CD1c-positive myeloid dendritic cell (primary cell): ENCODE measurements around the gene PPARG.

Source experiments
- DNase-seq: peaks from one replicate; pipeline ENCODE4 v3.0.0-alpha.2; 2016; ENCODE audit errors: extremely low spot score

PPARG gene

DNA sequence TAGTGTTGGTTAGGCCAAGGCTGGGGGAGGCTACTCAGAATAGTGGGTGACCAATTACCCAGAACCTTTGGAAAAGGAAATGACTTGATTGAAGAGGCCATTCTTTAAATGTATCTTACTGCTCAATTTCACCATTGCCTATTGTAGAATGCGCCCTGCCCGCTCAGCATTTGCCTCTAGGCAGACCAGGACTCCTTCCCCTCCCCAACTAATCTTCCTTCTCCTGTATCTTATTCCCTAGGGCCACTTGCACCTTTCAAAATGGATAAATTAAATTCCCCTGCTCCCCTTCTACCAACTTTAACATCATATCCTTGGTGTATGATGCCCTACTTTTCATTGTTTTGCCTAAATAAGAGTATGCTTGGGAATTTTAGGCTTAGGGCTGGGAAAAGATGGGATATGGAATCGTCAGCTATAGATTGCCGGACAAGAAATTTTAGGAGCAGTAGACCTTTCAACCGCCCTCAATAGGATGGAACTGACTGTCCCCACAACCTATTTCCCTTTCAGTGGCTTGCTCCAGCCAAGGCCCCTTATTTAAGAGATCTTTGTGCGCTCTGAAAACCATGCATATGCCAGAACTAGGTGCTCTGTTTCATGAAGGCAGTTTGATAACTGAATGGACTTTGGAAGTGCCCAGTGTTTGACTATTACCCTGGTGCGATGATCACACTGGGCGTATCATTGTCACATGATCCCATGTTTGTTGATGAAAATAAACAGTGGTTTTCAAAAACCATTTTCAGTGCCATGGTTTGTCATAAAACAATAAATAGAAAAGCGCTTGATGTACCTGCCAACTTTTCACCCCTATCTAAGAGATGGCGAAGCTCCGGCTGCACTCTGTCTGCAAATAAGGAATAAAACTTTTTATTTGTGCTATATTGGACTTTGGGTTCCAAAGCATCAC lies 121.1 kb downstream of the PPARG start:
- DNase-seq, result no peak

DNA sequence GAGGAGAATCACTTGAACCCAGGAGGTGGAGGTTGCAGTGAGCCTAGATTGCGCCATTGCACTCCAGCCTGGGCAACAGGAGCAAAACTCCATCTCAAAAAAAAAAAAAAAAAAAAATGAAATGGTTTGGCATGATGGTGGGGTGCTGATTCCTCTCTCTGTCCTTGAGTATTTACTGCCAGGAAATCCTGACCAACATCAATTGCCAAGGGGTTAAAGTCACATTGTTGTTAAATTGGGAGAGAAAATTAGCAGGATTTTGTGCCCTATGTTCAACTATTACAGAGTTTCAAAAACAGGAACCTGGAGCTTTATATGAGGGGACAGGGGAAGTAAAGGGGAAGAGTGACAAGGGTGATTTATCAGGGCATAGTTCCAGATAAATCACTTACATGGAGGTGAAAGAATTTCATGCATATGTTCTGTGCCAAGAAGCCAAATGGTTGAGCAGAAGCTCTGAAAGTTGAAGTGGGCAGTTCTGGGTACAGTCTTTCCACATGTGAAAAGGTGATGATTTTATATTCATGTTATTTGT lies 124.9 kb downstream of the PPARG start:
- DNase-seq, result peak; percentile 57

DNA sequence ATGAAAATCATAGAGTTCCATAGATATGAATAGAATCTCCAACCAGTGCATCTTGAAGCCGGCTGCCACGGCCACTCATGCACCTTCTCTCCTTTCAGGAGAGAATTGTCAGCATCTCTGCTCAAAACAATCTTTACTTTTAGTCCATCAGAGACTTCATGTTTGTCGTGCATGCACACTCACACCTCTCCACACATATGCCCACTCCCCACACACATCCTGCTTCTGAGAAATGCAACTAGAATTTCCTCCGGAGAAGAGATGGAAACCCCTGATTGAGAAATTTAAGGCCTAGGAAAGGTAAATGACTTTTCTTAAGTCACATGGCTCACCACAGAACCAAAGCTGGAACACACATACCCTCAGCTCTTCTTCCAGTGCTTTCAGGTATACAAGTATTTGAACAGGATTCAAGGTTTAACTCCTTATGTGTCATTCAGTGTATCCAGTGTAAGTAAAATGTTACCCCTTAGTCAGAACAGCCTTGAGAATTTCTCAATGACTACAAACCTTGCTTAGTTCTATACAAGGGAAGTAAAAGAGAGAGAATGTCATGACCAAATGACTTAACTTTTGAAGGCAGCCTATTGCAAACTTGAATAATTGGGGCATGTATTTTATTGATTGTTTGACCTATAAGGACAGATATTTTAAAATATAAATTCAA lies 126.3 kb downstream of the PPARG start:
- DNase-seq, result no peak

DNA sequence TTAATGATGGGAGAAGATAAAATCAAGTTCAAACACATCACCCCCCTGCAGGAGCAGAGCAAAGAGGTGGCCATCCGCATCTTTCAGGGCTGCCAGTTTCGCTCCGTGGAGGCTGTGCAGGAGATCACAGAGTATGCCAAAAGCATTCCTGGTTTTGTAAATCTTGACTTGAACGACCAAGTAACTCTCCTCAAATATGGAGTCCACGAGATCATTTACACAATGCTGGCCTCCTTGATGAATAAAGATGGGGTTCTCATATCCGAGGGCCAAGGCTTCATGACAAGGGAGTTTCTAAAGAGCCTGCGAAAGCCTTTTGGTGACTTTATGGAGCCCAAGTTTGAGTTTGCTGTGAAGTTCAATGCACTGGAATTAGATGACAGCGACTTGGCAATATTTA lies 127.9 kb downstream of the PPARG start:
- DNase-seq, result no peak

DNA sequence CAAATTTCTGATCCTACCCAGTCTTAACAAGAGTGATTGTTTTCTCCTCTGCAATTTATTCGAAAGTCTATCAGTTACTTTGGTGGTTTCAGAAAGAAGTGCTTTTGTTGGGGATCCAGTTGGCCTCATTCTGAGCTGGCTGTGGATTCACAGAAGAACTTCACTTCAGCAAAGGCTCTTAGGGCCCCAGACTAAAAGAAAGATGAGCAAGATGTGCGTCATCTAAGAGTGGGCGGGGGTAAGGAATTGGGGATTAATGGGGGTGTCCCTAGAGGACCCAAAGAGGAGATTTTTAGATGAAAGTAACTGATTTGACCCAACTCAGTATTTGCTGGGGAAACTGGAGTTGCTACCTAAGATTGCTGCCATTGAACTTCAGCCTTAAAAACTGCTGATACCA lies 131.5 kb downstream of the PPARG start:
- no peak for DNase-seq

DNA sequence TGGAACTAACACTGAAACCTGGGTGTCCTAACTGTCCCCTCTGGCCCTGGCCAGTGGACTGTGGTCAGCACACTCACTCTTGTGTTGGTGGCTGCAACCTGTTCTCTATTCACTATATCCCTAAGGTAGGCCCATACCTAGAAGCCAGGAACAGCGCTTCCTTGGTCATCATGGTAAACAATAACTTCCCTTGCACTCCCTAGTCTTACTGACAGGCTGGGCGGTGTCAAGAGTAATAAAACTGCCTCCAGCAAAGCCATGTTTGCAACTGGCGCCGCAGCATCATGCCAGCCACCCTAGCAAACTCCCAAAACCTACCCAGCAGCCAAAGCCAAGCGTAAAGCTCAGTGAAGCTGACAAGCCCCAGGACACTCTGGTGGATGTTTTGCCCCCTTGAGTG lies 132.3 kb downstream of the PPARG start:
- no peak for DNase-seq

DNA sequence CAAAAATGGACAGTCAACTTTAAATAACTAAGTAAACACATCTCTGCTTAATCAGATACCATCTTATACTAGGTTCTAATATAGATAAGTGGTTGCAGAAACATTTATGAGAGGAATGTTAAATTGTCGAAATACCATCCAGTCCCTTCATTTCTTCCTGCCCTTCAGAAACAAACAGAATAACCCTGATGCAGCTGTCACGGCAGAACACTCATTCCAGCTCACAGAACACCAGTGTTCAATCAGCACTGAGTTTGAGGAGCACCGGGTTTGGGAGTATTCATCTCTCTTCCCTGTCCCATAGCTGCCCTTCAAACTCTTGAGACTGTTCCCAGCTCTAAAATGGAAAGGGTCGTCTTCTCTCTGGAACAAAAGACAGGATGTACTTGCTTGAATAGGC lies 134.3 kb downstream of the PPARG start:
- no peak for DNase-seq

DNA sequence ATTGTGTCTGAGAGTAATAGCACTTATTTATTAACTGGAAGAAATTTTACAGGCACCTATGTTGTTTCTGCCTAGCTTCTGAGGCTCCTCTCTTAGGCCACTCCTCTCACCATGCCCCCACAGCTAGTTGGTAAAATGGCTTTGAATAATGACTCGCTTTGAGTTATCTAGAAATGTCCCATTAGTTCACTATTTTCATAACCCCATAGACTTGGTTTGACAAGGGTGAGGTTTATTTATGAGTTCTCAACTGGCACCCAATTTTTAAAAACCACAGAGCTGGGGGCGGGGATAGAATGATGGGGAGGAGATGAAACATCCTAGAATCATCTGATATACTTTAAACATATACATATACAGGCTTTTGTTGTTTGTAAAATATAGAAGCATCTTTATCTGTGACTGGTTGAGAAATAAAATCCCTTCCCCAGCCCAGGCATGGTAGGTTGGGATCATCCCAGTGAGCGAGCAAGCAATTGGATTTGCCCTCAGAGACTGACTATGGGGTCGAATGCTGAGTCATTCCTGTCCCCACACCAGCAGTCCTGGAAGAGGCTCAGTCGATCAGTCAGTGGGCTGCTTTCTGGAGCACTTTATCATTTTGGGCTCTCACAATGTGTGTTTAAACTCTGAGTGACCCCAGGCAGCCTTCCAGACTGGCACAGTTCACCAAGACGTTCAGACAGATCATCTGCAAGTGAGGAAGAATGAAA lies 135.2 kb downstream of the PPARG start:
- no peak for DNase-seq

DNA sequence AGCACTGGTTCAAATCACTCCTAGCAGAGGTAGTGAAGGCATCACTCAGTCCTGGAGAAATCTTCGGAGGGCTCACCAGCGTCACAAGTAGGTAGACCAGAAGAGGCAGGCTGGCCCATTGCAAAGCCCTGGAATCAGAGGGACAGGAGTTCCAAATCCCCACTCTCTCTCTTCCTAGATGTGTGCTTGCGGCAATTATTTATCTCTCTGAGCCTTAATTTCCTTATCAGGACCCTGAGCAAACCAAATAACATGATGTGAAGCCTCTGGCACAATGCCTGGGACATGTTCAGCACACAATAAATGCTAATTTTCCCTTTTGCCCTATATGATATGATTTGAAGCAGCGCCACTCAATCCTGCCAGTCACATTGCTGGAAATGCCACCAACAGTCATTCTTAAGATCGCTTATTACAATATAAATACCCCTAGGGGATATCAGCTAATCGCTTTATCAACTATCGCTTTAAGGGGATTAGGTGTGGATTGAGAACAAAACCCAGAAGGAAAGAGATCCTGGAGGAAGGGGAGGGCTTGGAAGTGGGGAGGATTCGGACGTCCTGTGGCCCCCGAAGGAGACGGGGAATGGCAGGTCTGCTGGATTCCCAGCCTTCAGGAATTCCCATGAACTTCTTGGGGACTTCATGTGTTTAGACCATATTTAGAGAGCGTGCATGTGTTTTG lies 135.9 kb downstream of the PPARG start:
- no peak for DNase-seq

DNA sequence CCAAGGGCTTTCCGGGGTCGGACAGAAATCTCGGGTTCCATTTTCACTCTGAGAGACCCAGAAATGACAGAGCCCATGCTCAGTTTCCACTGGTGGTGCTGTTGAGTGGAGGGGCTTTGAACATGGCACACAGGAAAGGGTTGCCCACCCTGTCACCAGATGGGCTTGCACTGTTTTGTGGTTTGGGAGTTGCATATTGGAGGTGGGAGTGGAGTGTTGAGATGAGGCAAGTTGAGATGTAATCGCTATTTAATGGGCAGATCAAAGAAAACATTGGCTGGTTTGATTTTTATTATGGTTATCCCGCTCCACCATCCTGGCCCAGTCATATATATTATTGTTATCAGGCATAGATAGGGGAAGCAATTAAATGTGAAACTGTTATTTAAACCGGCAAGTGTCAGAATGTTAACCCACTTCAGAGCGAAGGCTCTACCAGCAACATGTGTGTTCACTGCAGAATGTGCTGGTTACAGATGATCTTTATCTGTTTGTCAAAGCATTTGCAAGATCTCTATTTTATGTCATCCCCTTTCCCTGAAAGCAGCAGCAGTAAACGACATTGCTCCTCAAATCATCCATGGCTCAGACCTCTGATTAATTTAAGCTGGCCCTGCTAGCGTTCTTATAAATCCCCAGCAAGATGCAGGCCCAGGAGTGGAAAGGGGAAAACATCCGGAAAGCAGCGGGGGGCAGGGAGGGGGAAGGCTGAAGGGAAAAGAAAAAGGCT lies 137.1 kb downstream of the PPARG start:
- DNase-seq, result no peak

DNA sequence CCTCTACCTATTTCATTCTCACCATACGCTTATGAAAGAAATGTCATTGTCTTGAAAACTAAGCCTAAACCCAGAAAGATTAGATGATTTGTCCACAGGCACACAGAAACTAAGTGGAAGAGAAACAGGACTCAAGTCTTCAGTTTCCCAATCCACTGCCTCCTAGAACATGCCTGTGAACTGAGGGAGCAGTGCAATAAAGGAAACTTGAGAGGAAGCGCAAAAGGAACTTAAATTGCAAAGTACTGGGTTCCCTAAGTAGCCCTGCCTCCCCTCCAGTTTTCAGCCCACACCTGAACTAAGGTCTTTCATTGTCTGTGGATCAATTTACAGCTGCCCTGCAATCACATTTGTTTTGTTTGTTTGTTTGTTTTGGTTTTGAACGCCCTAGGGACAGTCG lies 138.7 kb downstream of the PPARG start:
- peak; percentile 15 for DNase-seq

DNA sequence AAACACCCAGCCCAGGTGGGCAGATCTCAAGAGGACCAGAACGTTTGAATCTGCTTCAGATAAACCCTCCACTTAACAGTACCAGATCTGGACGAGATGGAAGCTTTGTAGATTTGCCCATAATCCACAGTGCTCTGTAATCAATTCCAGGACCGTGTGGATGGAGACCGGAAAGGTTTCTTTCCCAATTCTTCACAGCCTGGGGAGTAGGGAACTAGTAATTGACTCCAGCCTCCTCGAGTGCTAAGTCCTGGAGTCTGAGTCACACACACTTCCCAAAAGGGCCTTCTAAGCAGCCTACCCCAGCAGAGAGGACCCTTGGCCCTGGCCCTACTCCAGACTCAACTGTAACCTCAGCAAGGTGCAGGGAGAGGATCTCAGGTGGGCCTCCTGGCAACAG lies 139.3 kb downstream of the PPARG start:
- no peak for DNase-seq

DNA sequence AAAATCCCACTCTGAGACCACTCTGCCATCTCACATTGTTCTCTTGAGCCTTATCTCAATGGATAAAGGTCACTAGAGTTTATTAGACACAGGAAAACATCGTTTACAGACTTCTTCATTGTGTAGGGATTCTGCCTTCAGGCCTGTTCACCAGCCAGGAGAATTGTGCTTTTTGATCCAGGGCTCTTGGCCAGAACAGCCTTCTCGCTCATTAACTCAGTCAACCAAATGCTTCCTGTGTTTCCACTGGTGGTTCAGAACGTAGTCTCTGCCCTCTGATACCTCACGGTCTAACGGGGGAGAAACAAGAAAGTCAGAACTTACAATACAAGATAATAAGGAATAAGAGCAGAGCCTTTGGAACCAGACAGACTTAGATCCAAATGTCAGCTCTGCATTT lies 141.2 kb downstream of the PPARG start:
- no peak for DNase-seq

DNA sequence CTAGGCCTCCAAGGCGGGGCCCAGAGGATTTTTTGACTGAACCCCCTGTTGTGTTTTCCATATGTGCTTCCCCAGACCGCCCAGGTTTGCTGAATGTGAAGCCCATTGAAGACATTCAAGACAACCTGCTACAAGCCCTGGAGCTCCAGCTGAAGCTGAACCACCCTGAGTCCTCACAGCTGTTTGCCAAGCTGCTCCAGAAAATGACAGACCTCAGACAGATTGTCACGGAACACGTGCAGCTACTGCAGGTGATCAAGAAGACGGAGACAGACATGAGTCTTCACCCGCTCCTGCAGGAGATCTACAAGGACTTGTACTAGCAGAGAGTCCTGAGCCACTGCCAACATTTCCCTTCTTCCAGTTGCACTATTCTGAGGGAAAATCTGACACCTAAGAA lies 145.0 kb downstream of the PPARG start:
- DNase-seq, result no peak

DNA sequence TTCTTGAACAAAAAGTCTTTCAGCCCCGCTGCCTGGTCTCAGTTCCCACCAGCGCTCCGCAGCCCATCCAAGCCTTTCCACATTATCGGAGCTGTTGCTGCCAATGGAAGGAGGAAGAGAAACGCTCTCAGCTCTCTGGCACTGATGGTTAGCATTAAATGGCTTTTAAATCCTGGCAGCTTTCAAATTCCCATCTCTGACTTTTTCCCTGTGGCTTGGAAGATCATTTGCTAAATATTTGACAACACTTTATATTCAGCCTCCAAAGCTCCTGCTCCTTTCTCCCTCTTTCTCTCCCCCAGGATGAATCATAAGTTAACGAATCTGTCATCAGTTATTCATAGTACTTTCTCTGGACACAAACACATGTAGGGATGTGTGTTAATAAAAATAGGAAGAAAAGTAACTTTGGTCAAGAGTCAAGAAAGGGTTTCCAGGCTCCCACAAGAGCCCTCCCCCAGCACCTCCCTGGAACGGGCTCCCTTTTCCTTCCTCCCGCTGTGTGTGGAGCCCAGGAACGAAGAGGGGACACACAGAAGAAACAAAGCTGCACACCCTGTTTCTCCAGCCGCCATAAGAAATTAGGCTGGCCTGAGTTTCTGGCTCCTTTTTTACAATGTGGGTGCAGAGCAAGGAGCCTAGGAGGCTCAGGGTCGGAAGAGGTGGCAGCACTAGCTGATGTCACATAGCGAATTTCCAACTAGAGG lies 147.8 kb downstream of the PPARG start:
- no peak for DNase-seq

DNA sequence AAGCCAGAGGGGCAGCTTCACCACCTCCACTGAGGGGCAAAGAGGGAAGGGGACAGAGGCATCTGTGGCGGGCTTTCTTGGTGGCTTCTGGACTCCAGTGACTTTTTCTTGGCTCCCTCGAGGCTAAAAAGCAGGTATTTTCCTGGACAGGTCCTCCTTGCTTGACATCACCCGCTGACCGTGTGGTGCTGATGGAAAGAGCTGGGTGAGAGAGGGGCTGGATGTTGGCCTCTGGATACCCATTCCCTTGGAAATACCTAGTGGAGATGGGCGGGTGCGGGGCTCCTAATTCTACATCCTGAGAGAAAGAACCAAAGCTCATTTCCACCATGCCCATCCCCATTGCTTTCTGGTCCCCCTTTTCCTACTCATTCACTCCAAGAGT lies 148.3 kb downstream of the PPARG start:
- DNase-seq, result no peak

DNA sequence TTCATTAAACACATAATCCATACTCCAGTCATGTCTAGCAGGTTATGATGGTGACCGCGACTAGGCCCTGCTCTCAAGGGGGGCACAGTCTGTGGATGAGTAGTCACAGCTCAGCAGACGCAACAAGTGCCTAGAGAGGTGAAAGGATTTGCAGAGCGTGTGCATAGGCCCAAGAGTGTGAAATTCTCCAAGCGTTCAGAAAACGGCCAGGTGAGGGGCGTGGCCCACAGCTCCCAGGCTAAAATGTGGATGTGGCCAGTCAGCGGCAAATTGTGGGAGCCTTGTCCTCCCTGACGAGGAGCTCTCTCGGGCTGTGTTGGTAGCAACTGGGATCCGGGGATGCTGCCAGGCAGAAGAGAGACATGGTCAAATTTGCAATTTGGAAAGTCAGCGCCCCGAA lies 149.0 kb downstream of the PPARG start:
- DNase-seq, result no peak

DNA sequence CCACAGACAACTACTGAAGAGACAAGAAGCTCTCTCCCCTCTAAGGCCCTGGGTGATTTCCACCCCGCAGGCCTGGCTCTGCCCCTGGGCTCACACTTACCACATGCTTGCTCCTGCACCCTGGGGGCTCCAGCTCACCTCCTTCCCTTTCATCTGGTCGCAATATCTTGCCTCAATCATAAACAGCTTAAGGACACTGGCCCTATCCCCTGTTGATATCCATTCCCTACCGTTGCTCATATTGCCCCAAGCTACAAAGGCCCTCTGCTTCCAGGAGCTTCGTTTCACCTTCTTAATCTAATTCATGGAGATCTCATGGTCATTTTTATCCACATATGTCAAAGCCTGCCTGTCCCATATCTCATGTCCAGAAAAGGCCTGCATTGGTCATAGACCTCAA lies 149.4 kb downstream of the PPARG start:
- DNase-seq, result no peak

DNA sequence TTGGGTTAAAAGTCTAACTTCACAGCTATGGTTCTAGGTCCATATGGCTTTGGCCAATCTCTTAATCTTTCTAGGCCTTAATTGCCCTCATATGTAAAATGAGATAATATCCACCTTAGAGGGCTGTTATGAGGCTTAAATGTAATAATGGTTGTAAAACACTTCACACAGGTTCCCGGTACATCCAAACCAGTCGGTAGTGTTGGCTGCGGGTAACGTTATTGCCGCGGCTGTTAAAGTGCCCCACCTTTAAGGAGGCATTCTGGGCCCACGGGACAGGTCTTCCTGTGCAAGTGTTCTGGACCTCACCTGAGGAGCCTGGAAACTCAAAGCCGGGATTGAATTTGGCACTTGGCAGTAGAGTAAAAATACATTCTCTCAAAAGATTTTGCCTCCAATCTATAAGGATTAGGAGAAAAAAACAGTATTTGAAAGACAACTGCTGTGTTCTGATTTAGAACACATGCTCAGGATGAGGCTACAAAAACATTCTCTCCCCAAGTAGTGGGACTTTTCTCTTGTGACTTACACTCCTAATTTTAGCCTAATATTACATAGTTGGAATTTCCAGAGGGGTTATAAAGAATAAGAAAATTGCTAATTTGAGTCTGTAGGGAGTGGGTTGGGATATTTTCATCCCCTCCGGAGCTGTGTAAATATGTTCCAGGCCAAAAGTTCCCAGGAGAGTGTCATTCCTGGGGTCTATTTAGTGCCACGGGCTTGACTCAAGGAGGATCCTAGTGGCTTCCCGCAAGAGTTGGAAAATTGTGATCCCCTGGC lies 150.5 kb downstream of the PPARG start:
- DNase-seq, result no peak
